Type B pancreatic cell (in vitro differentiated cells): Measurements from ENCODE around the gene NHLRC4. TPM values are rescaled to one million over a fixed set of nuclear protein-coding genes. Genes with fewer than 3 reads are reported as not detected.

Experiments
- DNase-seq: peaks from one replicate; pipeline ENCODE4 v3.0.0; 2021; ENCODE audit warnings: mixed read lengths; ENCODE audit not compliant: unreplicated experiment; ENCODE audit errors: extremely low spot score
- H3K27ac Mint-ChIP-seq: 2 replicates; pipeline ENCODE4 v1.8.0; 2021; ENCODE audit warnings: mild to moderate bottlenecking, mixed read lengths
- H3K27me3 Mint-ChIP-seq: 2 replicates; pipeline ENCODE4 v1.8.0; 2021; ENCODE audit warnings: mixed read lengths
- H3K36me3 Mint-ChIP-seq: 2 replicates; pipeline ENCODE4 v1.8.0; 2021; ENCODE audit warnings: mixed read lengths
- H3K4me1 Mint-ChIP-seq: one replicate; pipeline ENCODE4 v1.8.0; 2021; ENCODE audit warnings: mixed read lengths; ENCODE audit not compliant: unreplicated experiment
- H3K4me3 Mint-ChIP-seq: 2 replicates; pipeline ENCODE4 v1.8.0; 2021; ENCODE audit warnings: mild to moderate bottlenecking, mixed read lengths
- H3K9me3 Mint-ChIP-seq: 2 replicates; pipeline ENCODE4 v1.8.0; 2021; ENCODE audit warnings: mixed read lengths
- total RNA-seq: library from RNA; stranded (reverse); gene quantifications from 2 replicates; pipeline ENCODE4 v1.2.1, GENCODE V29; 2021; ENCODE audit warnings: low replicate concordance
- TF ChIP-seq, protein P1 (sequence below): fragments of 200-600 bp; sonication (generic); conservative IDR thresholded peaks from 2 replicates; pipeline ENCODE4 v1.5.0; 2021; ENCODE audit warnings: antibody characterized with exemption, mild to moderate bottlenecking

The NHLRC4 gene
- total RNA-seq, 1 donor from 2014 or later: 1.4 TPM

DNA sequence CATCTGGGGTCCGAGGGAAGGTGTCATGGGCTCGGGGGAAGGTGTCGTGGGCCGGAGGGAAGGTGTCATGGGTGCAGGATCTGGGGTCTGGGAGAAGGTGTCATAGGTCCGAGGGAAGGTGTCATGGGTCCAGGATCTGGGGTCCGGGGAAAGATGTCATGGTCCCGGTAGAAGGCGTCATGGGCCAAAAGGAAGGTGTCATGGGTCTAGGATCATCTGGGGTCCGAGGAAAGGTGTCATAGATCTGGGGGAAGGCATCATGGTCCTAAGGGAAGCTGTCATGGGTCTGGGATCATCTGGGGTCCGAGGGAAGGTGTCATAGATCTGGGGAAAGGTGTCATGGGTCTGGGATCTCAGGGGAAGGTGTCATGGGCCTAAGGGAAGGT, 24.0 kb downstream of the NHLRC4 start:
- DNase-seq: no peak
- TF ChIP-seq, protein P1, sequence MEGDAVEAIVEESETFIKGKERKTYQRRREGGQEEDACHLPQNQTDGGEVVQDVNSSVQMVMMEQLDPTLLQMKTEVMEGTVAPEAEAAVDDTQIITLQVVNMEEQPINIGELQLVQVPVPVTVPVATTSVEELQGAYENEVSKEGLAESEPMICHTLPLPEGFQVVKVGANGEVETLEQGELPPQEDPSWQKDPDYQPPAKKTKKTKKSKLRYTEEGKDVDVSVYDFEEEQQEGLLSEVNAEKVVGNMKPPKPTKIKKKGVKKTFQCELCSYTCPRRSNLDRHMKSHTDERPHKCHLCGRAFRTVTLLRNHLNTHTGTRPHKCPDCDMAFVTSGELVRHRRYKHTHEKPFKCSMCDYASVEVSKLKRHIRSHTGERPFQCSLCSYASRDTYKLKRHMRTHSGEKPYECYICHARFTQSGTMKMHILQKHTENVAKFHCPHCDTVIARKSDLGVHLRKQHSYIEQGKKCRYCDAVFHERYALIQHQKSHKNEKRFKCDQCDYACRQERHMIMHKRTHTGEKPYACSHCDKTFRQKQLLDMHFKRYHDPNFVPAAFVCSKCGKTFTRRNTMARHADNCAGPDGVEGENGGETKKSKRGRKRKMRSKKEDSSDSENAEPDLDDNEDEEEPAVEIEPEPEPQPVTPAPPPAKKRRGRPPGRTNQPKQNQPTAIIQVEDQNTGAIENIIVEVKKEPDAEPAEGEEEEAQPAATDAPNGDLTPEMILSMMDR: no peak
- Mint-ChIP-seq H3K4me3 (peak overlapping the region; percentile 91), H3K4me1 (peaks cover 31% of the 10 kb centered on the region), H3K9me3 (no peaks in the 10 kb centered on the region), H3K27ac (peak overlapping the region; percentile 79), H3K36me3 (peaks cover 4% of the 10 kb centered on the region), H3K27me3 (no peaks in the 10 kb centered on the region)

DNA sequence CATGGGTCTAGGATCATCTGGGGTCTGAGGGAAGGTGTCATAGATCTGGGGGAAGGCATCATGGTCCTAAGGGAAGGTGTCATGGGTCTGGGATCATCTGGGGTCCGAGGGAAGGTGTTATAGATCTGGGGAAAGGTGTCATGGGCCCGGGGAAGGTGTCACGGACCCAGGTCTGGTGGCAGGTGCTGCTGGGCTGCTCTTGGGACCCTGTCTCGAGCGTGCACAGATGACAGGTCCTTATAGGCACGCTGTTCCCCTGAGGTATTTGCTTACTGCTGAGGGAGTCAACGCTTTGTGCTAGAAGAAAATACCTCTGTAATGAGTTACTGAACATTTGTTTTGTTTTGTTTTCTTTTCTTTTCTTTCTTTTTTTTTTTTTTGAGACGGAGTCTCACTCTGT, 24.4 kb downstream of the NHLRC4 start:
- TF ChIP-seq, protein P1: no peak
- DNase-seq: no peak
- Mint-ChIP-seq H3K27ac (peak overlapping the region; percentile 79), H3K4me1 (peaks cover 29% of the 10 kb centered on the region), H3K4me3 (peak overlapping the region; percentile 91), H3K36me3 (peaks cover 4% of the 10 kb centered on the region), H3K27me3 (no peaks in the 10 kb centered on the region), H3K9me3 (no peaks in the 10 kb centered on the region)

DNA sequence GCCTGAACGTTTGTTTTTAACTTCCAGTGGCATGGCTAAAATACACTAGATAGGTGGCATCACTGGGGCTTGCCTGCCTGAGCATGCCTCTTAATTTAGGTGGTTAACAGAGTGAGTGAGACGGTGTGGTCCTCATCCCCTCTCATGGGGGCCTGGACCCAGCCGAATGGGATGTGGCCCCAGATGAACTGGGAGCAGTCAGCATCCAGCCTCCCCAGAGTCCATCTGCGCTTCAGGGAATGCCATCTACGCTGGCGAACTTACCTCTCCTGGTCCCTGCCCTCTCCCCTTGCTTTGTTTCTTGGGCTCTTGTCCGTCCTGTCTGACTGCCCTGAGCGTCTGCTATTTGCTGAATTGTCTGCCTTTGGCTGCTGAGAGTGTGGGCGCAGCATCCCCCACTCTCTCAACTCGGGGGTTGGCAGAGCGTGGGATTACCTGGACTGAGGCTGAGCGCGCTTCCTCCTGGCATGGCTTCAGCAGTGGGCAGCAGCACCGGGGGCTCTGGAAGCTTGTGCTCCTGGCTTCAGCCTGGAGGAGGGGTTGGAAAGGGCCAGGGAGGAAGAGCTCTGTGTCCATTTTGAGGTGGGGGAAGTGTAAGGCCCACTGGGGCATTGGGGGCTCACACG, 25.2 kb downstream of the NHLRC4 start:
- Mint-ChIP-seq H3K4me3 (peak overlapping the region; percentile 91), H3K36me3 (peaks cover 12% of the 10 kb centered on the region), H3K4me1 (peaks cover 29% of the 10 kb centered on the region), H3K27ac (peak overlapping the region; percentile 90), H3K27me3 (no peaks in the 10 kb centered on the region), H3K9me3 (no peaks in the 10 kb centered on the region)
- DNase-seq: no peak
- TF ChIP-seq, protein P1: no peak

DNA sequence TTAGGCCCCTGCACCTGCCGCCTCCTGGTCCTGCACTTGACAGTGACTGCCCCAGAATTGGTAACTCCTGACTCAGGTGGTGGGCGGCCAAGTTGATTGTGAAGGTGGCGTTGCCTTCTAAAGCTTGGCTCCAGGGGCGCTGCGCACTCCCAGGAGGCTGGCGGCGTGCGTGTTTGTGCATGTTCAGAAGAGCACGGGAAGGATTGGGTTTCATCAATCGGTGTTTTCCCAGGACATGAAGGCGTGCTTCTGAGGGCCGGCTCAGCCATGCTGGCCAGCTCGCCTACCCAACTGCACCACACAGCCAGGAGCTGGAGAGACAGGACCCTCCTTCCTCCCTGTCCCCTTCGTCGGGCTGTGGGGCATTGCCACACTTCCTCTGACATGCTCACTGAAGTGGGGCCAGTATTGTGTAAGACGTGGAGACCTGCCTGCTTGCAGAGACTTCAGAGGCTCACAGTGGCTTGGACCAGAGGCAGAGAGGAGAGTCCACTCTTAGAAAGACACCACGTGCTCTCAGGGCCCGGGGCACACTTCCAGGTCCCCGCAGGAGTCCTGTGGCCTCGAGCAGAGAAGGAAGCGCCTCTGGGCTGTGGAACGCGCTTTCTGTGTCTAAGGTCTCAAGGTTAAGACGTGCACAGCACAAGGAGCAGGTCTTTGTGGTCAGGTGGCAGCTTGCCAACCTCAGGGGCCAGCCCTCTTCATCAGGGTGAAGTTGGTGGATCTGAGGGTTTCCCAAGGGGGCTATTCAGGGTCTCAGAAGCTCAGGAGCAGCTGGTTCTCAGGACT, 25.9 kb downstream of the NHLRC4 start:
- Mint-ChIP-seq H3K36me3 (peaks cover 13% of the 10 kb centered on the region), H3K9me3 (no peaks in the 10 kb centered on the region), H3K4me1 (peaks cover 26% of the 10 kb centered on the region), H3K27me3 (no peaks in the 10 kb centered on the region), H3K27ac (peak overlapping the region; percentile 90), H3K4me3 (peak overlapping the region; percentile 91)
- DNase-seq: no peak
- TF ChIP-seq, protein P1: no peak

DNA sequence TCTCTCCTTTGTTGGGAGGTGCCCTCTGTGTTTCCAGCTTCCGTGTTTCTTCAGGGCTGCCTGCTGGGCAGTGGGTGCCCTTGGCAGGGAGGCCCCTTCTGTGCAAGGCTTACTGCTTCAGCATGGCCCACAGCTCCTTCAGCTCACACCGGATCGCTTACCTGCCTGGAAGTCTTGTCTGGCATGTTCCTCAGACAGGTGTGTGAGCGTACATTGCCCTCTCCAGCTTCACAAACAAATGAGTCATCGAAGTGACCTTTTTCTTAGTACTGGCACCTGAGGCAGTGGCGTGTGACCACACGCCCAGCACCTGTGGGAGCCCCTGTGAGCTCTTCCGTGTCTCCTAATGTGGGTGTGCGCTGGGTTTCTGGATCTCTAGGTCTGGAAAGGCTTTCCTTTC, 26.6 kb downstream of the NHLRC4 start:
- Mint-ChIP-seq H3K27ac (peak overlapping the region; percentile 90), H3K27me3 (no peaks in the 10 kb centered on the region), H3K4me1 (peaks cover 26% of the 10 kb centered on the region), H3K9me3 (no peaks in the 10 kb centered on the region), H3K4me3 (peak overlapping the region; percentile 91), H3K36me3 (peaks cover 13% of the 10 kb centered on the region)
- TF ChIP-seq, protein P1: no peak
- no peak for DNase-seq
